Kasumi-1 (cell line): ENCODE results near the gene QTRT2.
A peak's percentile ranks its signal among the peaks of the same experiment; 100 is the strongest.

Source experiments
- DNase-seq, 2 experiments: peaks; one replicate each; lab custom pipeline; 2025; lab: John Stamatoyannopoulos, UW

QTRT2 gene

DNA sequence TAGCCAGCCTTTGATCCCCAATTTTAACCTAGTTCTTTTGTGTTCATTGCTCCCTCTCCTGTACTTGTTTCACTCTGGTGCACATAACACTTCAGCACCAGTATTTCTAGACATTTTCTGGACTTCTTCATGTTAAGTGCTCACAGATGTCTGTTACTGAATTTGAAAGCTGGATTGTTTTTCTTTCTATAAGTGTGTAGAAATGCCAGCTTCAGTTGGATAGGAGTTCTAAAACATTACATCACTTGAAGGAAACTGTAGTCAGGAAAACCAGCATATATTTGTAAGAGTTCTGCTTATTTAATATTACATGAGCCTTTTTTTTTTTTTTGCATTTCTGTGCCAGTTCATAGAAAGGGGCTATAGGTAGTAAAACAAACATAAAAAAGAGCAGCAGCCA is 21.6 kb downstream of the QTRT2 start:
- no peak for DNase-seq

DNA sequence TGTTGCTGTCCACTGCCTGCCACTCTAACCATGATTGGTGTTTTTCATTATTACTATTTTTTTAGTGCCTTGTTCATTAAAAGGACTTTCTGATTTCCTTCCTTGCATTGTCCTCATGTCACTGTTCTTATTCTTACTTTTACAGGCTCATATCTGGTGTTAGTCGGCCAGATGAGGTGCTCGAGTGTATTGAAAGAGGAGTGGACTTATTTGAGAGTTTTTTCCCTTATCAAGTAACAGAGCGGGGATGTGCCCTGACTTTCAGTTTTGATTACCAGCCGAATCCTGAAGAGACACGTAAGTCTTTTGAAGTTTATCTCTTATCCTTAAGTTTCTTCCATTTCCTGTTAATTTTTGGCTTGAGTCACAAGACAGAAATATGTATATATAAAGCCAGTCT is 23.2 kb downstream of the QTRT2 start:
- no peak for DNase-seq

DNA sequence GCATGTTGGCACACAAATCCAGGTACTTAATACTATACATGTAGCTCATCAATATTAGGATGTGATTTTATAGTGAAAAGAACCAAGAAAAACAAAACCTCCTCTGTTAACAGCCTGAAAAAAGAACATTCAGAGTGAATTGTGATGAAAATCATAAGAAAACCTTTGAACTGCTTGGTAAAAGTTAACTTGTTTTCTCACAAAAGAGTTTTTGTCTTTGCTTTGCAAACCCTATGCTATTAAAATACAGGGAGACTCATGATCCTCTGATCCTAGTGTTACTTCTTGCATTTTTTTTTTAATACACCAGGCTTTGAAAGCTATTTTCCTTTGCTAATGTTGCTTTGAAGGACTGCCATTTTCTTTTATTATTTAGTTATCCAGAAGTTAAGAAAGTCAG is 23.7 kb downstream of the QTRT2 start:
- DNase-seq = no peak

DNA sequence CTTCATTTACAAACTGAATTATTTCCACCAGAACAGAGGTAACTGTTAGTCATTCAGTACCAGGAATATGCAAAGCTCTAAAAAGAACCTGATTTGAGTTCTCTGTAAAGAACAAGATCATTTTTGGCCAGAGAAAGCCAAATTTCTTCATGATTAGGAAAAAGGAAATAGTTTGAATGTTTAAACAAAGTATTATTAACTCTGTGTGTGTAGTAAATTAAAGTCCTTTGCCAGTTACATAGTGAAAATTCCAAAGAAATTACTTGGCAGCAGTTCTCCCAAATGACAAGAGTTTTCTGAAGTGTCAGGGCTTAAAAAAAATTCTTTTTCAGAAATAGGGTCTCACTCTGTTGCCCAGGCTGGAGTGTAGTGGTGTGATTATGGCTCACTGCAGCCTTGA is 24.5 kb downstream of the QTRT2 start:
- DNase-seq = no peak

DNA sequence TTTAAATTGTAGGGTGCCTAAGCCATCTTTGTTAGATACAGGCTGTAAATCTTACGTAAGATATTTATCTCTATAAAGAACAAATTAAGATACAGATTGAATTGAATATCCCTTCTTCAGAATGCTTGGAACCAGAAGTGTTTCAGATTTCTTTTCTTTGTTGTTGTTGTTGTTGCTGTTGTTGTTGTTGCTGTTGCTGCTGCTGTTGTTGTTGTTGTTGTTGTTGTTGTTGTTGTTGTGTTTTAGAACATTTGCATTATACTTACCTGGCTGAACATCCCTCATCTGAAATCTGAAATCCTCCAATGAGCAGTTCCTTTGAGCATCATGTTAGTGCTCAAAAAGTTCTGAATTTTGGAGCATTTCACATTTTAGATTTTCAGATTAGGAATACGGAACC is 26.6 kb downstream of the QTRT2 start:
- DNase-seq = no peak

DNA sequence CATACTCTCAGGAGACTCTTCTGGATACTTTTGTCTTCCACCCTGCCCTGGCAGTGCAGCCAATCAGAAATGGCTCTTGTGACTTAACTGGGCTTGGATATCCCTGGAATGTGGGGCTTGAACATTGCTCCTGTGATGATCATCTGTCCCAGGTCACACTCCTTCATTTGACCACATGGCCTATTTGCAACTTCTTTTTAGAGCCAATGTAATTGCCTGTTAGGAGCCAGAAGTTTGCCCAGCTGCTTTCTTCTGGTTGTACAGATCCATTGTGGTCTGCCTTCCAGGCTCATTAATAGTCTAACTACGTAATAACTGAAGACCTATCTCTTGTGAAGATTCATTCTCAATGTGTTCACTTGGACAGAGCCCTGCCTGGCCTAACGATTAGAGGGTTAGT is 29.8 kb downstream of the QTRT2 start:
- no peak for DNase-seq

GRCh38 chr3:114089675-114090074 is 33.1 kb downstream of the QTRT2 start:
- DNase-seq = no peak

DNA sequence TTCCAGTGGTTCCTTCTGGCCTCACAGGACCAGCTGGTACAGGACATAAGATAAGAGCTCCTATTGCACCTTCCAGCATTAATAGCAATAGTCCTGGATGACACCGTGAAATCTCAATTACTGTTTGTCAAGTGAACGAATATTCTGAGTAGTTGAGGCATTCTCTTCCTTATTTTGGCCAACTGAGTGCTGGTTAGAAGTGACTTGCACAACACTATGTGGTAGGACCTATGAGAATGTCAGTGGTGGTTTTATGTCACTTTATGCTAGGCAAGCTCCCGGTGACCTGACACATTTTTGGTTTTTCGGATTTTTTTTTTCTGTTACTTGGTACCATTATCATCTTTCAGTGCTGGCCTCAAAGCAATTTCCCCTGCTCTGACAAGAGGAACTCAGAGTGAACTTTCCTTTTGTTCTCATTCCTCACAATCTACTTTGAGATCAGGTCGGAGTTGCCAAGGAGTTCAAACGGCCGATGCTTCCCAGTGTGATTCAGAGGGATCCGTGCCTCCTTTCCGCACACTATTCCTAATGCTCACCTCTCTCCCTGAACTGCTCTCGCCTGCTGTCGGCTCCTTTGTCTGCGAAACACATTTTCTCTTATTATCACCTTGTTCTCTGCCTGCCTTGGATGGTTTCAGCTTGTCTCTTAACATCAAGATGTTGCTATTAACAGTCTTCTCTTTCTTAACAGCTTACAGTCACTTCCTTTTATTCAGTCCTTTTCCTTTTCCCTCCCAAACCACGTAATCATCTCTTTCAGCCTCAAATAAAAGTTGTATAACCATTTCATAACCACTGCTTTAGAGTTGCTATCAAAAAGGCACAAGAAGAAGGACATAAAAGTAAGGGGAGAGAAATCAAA is 35.8 kb downstream of the QTRT2 start:
- DNase-seq = peak; percentile 18 to 23

- DNase-seq = no peak
Measured at GRCh38 chr3:114093016-114093380, 36.5 kb downstream of the QTRT2 start.

DNA sequence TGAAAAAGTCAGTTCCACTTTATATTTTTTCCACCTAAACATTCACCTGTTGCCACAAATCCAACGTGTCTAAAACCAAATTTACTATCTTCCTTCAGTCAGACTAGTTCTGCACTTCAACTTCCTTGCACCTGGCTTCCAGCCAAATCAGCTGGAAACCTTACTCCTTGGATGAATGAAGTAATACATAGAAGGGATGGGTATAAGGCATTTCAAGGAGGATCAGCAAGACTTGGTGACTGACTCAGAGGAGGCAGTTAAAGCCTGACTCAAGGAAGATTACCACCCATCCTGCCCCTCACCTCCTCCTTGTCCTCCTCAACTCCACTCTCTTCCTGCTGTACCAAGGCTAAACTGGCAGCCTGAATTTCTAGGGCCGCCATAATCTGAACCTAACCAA is 37.1 kb downstream of the QTRT2 start:
- DNase-seq = peak; percentile 20

GRCh38 chr3:114095796-114096195 is 39.3 kb downstream of the QTRT2 start:
- no peak for DNase-seq

- DNase-seq = no peak
Measured at GRCh38 chr3:114101101-114101500, 44.6 kb downstream of the QTRT2 start.

DNA sequence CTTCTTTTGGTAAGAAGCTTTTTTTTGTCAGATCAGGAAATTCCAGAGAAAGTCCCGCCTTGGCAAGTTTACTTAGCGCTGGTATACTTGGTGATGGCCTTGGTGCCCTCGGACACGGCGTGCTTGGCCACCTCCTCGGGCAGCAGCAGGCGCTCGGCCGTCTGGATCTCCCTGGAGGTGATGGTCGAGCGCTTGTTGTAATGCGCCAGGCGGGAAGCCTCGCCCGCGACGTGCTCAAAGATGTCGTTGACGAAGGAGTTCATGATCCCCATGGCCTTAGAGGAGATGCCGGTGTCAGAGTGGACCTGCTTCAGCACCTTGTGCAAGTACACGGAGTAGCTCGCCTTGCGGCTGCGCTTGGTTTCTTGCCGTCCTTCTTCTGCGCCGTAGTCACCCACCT is 46.6 kb downstream of the QTRT2 start:
- DNase-seq = no peak

DNA sequence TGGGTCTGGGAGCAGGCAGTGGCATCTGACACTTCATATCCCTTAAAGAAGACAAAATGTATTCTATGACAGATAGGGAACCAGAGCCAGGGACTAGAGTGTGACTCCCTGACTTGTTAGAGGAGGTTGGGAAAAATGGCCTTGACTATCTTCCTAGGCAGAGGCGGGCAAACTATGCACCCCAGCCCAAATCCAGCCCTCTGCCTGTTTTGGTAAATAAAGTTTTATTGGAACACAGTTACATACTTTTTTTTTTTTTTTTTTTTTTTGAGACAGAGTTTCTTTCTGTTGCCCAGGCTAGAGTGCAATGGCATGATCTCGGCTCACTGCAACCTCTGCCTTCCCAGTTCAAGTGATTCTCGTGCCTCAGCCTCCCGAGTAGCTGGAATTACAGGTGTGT is 47.3 kb downstream of the QTRT2 start:
- no peak for DNase-seq

DNA sequence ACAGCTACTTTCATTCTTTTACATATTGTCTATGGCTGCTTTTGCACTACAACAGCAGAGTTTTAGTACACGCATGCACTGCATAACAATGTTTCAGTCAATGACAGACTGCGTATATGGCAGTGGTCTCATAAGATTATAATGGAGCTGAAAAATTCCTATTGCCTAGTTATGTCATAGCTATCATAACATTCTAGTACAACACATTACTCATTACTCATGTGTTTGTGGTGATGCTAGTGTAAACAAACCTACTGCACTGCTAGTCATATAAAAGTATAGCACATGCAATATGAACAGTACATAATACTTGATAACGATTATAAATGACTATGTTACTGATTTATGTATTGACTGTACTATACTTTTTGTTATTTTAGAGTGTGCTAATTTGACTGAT is 47.9 kb downstream of the QTRT2 start:
- no peak for DNase-seq

GRCh38 chr3:114108137-114108536 is 51.6 kb downstream of the QTRT2 start:
- DNase-seq = peak; percentile 14 to 35

DNA sequence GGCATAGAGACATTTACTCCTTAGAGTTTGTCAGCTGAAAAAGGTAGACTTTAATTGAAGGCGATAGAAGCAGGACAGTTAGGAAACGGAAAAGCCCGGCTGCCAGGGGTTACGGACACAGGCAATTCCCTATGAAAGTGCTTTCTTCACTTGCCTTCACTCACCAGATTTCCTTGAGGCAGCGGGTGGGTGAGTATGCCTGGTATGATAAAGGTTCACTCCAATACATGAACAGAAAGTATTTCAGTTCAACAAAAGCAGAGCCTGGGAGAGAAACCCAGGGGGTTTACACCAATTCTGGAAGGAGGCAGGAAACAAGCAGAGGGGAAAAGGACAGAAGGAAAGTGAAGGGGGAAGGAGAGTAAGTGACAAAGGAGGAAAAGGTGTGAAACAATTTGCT is 53.9 kb downstream of the QTRT2 start:
- DNase-seq = no peak

DNA sequence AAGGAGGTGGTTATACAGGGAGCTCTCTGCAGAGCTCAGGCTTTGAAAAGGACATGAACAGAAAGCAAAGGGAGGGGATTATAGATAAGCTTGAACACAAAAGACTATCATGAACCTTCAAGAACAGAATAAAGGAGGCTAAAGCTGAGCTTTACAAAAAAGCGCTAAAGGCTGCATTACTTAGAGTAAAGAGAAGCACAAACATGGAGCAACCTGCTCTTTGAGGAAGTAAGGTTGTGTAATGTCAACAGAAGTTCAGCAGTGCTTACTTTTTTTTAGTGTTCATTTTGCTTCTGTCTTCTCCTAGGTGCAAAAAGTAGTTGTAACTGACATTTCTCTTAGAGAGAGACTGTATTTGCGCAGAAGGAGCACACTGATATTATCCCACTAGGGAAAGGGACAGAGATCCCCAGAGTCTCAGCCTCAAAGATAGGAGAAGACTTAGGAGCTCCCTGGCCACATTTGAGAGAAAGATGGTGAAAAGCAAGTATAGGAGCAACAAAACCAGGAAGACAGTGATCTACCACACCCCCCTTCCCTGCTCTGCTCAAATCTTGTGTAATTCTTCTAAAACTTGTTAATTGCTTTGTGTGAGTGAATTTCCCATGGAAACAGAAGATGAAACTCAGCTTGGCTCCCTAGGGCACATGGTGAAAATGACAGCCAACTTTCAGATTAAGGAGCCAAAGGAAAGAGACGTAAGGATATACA is 54.7 kb downstream of the QTRT2 start:
- peak; percentile 83 to 85 for DNase-seq

DNA sequence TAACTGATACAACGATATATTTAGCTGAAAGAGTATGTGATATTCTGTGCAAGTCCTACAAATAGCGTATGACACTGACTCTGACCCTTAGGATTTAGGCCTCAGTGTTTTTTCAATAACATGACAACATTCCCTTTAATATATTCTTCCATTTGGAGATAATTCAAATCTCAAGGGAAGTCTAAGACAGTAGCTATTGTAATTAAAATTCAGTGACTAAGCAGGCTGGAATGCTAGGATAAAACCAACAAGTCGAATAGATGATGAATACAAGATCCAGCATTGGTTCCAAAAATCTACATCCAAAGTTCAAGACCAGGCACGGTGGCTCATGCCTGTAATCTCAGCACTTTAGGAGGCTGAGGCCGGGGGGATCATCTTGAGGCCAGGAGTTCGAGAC is 56.2 kb downstream of the QTRT2 start:
- DNase-seq = no peak

GRCh38 chr3:114114719-114115118 is 58.2 kb downstream of the QTRT2 start:
- DNase-seq = no peak

- DNase-seq = no peak
Measured at GRCh38 chr3:114115143-114115542, 58.6 kb downstream of the QTRT2 start.

DNA sequence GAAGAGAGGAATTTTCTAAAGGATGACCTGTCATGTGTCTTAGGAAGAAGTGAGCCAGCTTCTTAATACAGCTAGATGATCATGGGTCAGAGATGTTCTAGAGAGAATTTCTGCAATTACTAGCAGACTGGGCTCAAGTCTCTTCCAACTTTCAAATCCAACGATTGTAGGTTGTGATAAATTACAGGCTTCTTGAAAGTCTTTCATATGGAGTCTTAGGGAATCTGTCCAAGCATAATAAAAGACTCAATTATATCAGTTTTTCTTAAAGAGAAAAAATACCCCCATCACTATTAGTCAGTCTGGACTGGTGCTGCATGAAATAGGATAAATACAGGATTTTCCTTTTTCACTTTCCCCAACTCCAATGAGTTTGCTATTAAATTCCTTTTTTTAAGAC is 63.2 kb downstream of the QTRT2 start:
- DNase-seq = no peak

GRCh38 chr3:114120211-114120610 is 63.7 kb downstream of the QTRT2 start:
- no peak for DNase-seq
